Kidney epithelial cell (primary cell): ENCODE results near the gene NLRC5. TPM values are rescaled to one million over a fixed set of nuclear protein-coding genes. Genes with fewer than 3 reads are reported as not detected.
"Not testable (repeated sequence)": the region's sequence is repeated elsewhere in the genome, so short reads cannot be mapped to it uniquely, and the experiment has no call there.

Source experiments
- DNase-seq: peaks from one replicate; pipeline ENCODE4 v3.0.0-alpha.2; 2010; ENCODE audit warnings: low read depth
- H3K27me3 ChIP-seq: 2 replicates; pipeline ENCODE4 v1.6.0; 2011; ENCODE audit warnings: low read length; ENCODE audit not compliant: control insufficient read depth, insufficient read depth
- H3K36me3 ChIP-seq: 2 replicates; pipeline ENCODE4 v1.5.1; 2011; ENCODE audit warnings: low read length; ENCODE audit not compliant: control insufficient read depth, insufficient read depth
- H3K4me3 ChIP-seq: 2 replicates; pipeline ENCODE4 v1.5.1; 2011; ENCODE audit warnings: low read depth, mild to moderate bottlenecking, control low read depth, low read length
- total RNA-seq: library from RNA; depleted of rRNA; stranded (reverse); fragments of >200 nt; gene quantifications from 2 replicates; pipeline ENCODE4 v1.2.3, GENCODE V29; 2015
- TF ChIP-seq, protein P1 (sequence below): IDR thresholded peaks from 2 replicates; pipeline ENCODE4 v1.5.1; 2011; ENCODE audit warnings: mild to moderate bottlenecking, moderate library complexity, low read length, control low read depth, inconsistent platforms; ENCODE audit not compliant: insufficient read depth, poor library complexity, severe bottlenecking

NLRC5 gene
- total RNA-seq, 1 donor from 2014 or later, result 7.7 TPM

DNA sequence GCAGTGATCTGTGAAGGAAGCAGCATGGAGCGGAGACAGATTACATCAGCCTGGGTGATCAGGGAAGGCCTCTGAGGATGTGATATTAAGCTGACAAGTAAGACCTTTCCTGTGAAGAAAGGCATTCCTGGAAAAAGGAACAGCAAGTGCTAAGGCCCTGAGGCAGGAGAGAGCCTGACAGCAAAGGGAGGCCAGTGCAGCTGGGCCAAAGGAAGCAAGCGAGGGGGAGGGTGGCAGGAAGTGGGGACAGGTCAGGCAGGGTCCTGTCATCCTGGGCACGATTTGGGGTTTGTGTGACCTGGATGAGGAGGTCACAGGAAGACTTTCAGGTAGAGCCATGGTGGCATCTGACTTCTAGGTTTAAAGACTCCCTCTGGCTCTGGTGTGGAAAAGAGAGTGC lies 115.3 kb downstream of the NLRC5 start:
- DNase-seq, result no peak
- no peaks in the 10 kb centered on the region for H3K36me3 ChIP-seq
- H3K4me3 ChIP-seq, result no peak overlapping the region
- TF ChIP-seq, protein P1, sequence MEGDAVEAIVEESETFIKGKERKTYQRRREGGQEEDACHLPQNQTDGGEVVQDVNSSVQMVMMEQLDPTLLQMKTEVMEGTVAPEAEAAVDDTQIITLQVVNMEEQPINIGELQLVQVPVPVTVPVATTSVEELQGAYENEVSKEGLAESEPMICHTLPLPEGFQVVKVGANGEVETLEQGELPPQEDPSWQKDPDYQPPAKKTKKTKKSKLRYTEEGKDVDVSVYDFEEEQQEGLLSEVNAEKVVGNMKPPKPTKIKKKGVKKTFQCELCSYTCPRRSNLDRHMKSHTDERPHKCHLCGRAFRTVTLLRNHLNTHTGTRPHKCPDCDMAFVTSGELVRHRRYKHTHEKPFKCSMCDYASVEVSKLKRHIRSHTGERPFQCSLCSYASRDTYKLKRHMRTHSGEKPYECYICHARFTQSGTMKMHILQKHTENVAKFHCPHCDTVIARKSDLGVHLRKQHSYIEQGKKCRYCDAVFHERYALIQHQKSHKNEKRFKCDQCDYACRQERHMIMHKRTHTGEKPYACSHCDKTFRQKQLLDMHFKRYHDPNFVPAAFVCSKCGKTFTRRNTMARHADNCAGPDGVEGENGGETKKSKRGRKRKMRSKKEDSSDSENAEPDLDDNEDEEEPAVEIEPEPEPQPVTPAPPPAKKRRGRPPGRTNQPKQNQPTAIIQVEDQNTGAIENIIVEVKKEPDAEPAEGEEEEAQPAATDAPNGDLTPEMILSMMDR, result no peak
- no peaks in the 10 kb centered on the region for H3K27me3 ChIP-seq

DNA sequence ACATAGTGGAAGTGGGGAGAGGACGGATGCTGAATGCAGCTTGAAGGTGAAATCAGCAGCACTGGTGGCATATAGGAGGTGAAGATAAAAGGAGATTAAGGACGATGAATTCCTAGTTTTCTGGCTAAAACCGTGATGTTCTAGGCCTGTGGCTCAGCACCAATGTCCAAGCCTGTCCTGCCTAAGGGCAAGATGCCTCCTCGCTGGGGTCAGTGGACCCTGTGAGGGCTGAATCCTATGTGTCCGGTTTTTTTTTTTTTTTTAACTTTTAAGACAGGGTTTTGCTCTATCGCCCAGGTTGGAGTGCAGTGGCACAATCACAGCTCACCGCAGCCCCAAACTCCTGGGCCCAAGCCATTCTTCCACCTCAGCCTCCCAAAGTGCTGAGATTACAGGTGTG lies 115.8 kb downstream of the NLRC5 start:
- no peak for DNase-seq
- H3K27me3 ChIP-seq, result no peaks in the 10 kb centered on the region
- no peaks in the 10 kb centered on the region for H3K36me3 ChIP-seq
- no peak overlapping the region for H3K4me3 ChIP-seq
- TF ChIP-seq, protein P1, result no peak

DNA sequence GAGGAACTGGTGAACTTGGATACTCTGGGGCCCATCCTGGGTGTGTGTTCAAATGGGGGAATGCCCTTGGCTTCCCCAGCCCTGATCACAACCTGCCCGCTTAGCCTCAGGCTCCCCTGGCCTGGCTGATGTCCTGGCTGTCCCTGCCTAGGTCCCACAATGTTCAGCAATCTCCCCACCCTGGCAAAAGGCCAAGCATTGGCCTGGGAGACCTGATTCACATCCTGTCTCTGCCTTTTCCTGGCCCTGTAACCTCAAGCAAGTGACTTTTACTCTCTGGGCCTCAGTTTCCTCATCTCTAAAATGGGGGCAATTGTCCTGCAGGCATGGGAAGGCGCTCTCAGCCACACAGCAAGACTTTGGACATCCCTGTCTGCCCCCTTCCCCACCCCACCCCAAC lies 117.4 kb downstream of the NLRC5 start:
- TF ChIP-seq, protein P1, result no peak
- DNase-seq, result no peak
- Histone ChIP-seq H3K4me3 (no peak overlapping the region), H3K36me3 (no peaks in the 10 kb centered on the region), H3K27me3 (no peaks in the 10 kb centered on the region)

DNA sequence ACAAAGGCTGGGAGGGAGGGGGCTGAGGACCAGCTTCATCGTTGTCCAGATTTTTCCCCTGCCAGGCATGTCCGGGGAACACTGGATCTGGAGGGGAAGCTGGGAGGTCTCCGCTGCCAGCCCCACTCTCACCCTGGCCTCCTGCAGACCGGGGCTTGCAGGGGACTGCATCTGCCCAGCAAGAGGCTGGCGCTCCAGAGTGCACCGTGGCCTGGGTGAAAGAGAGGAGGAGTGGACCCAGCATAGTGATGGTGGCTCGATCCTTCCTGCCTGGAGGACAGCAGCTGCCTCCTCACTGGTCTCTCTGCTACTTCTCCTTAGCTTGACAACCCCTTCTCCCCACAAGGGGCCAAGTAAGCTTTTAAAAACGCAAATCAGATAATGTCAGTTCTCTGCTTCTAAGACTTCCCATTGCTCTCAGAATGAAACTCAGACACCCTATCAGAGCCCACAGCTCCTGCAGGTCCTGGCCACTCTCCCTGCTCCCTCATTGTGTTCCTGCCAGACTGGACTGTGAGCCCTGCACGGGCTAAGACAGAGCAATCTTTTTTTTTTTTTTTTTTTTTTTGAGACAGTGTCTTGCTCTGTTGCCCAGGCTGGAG lies 118.1 kb downstream of the NLRC5 start:
- no peak overlapping the region for H3K4me3 ChIP-seq
- no peak for DNase-seq
- H3K36me3 ChIP-seq, result no peaks in the 10 kb centered on the region
- TF ChIP-seq, protein P1, result no peak
- no peaks in the 10 kb centered on the region for H3K27me3 ChIP-seq

DNA sequence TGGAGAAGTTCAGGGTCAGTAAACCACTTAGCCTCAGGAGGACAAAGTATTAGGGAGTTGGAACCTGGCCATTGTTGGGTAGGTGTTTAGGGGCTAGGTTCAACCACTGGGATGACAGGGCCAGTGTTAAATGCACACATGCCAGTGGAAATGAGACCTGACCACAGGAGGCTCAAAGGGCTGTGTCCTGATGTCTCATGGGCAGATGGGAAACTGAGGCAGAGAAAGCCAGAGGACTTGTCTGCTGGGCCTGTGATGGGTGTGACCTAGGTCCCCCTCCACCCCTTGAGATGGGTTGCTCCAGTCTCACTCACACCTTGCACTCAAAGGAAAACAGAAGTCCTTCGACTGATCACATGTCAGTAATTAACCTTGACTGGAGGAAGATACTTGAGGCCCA lies 119.1 kb downstream of the NLRC5 start:
- DNase-seq, result no peak
- TF ChIP-seq, protein P1, result no peak
- Histone ChIP-seq H3K27me3 (no peaks in the 10 kb centered on the region), H3K36me3 (no peaks in the 10 kb centered on the region), H3K4me3 (no peak overlapping the region)

DNA sequence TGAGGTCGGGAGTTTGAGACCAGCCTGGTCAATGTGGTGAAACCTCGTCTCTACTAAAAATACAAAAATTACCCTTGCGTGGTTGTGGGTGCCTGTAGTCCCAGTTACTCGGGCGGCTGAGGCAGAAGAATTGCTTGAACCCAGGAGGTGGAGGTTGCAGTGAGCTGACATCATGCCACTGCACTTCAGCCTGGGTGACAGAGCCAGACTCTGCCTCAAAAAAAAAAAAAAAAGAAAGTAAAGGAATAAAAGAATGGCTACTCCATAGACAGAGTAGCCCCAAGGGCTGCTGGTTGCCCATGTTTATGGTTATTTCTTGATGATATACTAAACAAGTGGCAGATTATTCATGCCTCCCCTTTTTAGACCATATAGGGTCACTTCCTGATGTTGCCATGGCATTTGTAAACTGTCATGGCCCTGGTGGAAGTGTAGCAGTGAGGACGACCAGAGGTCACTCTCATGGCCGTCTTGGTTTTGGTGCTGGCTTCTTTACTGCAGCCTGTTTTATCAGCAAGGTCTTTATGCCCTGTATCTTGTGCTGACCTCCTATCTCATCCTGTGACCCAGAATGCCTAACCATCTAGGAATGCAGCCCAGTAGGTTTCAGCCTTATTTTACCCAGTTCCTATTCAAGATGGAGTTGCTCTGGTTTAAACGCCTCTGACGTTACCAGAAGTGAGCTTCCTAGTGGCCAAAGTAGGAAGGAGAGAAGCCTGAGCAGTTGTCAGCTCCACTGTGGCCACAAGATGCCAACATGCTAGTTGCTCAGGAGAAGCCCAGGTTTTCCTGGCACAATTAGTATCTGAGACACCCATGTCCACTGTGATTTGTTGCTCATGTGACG lies 120.1 kb downstream of the NLRC5 start:
- H3K27me3 ChIP-seq, DNase-seq, H3K36me3 ChIP-seq, H3K4me3 ChIP-seq: not testable (repeated sequence)
